ENCODE results near the gene SLC4A5.

SLC4A5 gene

DNA sequence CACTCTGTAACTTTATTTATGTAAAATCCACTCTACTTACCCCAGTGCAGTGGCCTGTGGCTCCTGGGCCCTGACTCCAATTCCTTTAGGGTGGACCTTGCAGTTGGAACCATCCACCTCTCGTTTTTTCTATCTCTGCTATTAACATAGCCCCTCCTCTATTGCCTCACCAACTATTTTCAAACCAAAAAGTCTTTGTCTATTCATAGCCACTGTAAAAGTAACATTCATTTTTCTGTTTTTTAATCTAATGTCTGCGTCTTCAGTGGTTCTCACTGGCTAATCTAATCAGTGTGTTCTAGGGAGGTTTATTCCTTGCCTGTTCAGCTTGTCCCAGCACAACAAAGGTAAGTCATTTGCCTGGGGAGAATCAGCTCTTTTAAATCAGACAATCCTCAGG is at the start of gene SLC4A5:
Gene SLC4A5 (minus strand): TSS at position 101 of the 400 bp plus-strand sequence. CDS start 28,393 bp downstream, outside the sequence.
- no peaks in the 10 kb centered on the region for H3K27me3 ChIP-seq (ENCODE audit: insufficient read depth, low read depth)
- no peak within 1 kb of the TSS for H3K9ac ChIP-seq
- H3K79me2 ChIP-seq (ENCODE audit: insufficient read depth, low read depth), result no peaks in the 10 kb centered on the region
- H2AFZ ChIP-seq (ENCODE audit: low read depth), result no peak within 1 kb of the TSS
- no peaks in the 10 kb centered on the region for H3K36me3 ChIP-seq (ENCODE audit: insufficient read depth)
- no peak within 1 kb of the TSS for H3K4me3 ChIP-seq (IDR thresholded peaks at IDR 0.05; ENCODE audit: insufficient read depth, low read depth, low read length)
- no peaks in the 10 kb centered on the region for H4K20me1 ChIP-seq (ENCODE audit: insufficient read depth)
- no peaks in the 10 kb centered on the region for H3K4me1 ChIP-seq (ENCODE audit: low read depth, poor library complexity, severe bottlenecking)
- no peak within 1 kb of the TSS for H3K4me2 ChIP-seq
- no peak within 1 kb of the TSS for H3K27ac ChIP-seq
- TF ChIP-seq, protein P1, sequence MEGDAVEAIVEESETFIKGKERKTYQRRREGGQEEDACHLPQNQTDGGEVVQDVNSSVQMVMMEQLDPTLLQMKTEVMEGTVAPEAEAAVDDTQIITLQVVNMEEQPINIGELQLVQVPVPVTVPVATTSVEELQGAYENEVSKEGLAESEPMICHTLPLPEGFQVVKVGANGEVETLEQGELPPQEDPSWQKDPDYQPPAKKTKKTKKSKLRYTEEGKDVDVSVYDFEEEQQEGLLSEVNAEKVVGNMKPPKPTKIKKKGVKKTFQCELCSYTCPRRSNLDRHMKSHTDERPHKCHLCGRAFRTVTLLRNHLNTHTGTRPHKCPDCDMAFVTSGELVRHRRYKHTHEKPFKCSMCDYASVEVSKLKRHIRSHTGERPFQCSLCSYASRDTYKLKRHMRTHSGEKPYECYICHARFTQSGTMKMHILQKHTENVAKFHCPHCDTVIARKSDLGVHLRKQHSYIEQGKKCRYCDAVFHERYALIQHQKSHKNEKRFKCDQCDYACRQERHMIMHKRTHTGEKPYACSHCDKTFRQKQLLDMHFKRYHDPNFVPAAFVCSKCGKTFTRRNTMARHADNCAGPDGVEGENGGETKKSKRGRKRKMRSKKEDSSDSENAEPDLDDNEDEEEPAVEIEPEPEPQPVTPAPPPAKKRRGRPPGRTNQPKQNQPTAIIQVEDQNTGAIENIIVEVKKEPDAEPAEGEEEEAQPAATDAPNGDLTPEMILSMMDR (conservative IDR thresholded peaks at IDR 0.05; ENCODE audit: low read depth, low read length), result no peak

DNA sequence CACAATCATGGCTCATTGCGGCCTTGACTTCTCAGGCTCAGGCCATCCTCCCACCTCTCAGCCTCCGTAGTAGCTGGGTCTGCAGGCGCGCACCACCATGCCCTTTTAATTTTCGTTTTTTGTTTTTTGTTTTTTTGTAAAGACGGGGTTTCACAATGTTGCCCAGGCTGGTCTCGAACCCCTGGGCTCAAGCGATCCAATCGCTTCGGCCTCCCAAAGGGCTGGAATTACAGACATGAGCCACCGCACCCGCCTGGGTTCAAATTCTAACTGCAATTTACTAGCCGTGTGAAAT is 49.2 kb upstream of the SLC4A5 start:
- no peaks in the 10 kb centered on the region for H4K20me1 ChIP-seq (ENCODE audit: insufficient read depth)
- peak overlapping the region; percentile 87 for H2AFZ ChIP-seq (ENCODE audit: low read depth)
- H3K4me3 ChIP-seq (IDR thresholded peaks at IDR 0.05; ENCODE audit: insufficient read depth, low read depth, low read length), result no peak overlapping the region
- H3K27me3 ChIP-seq (ENCODE audit: insufficient read depth, low read depth), result no peaks in the 10 kb centered on the region; the same call in 1 of the 2 replicates
- H3K4me1 ChIP-seq (ENCODE audit: low read depth, poor library complexity, severe bottlenecking), result peaks cover 16% of the 10 kb centered on the region
- H3K79me2 ChIP-seq (ENCODE audit: insufficient read depth, low read depth), result peaks cover 19% of the 10 kb centered on the region; the same call in 1 of the 2 replicates
- H3K4me2 ChIP-seq, result peak overlapping the region; percentile 81
- H3K9ac ChIP-seq, result no peak overlapping the region
- H3K27ac ChIP-seq, result no peak overlapping the region
- TF ChIP-seq, protein P1 (conservative IDR thresholded peaks at IDR 0.05; ENCODE audit: low read depth, low read length), result no peak
- H3K36me3 ChIP-seq (ENCODE audit: insufficient read depth), result no peaks in the 10 kb centered on the region

DNA sequence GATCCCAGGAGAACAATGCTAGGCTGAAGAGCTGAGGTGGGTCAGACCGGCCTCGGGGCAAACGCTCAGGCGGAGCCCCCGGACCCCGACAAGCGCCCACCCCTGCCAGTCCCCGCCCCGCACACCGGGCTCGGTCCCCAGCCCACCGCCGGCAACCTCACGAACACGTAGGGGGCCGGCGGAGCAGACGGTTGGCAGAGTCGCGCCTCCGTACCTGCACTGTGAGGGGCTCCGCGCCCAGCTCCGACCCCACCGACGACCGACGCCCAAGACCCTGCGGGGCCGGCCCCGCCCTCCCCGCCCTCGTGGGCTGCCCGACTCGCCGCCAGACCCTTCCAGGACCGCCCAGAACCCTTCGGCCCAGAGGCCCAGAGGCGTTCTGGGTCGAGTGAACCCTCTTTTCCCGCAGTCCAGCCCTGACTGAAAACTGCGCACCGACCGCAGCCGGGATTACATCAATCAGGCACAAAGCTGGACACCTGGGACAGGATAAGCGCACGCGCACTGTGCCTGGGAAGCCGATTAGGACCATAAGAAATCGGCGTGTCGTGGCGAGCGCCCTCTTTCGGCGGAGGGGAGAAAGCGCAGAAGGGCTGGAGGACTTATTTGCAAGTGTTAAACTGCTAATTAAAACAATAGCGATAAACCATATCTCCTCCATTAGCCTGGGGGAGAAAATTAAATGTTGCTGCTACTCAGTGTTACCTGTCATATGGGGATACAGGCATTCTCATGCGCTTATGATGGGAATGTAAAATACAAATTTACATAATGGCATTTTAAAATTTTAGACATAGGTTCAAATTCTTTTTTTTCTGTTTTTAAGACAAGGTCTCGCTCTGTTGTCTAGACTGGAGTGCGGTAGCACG is 48.6 kb upstream of the SLC4A5 start:
- Histone ChIP-seq H3K4me3 (IDR thresholded peaks at IDR 0.05; ENCODE audit: insufficient read depth, low read depth, low read length) (peak overlapping the region; percentile 89), H3K4me1 (ENCODE audit: low read depth, poor library complexity, severe bottlenecking) (peaks cover 16% of the 10 kb centered on the region), H4K20me1 (ENCODE audit: insufficient read depth) (no peaks in the 10 kb centered on the region), H3K36me3 (ENCODE audit: insufficient read depth) (no peaks in the 10 kb centered on the region), H3K79me2 (ENCODE audit: insufficient read depth, low read depth) (peaks cover 20% of the 10 kb centered on the region; the same call in 1 of the 2 replicates), H2AFZ (ENCODE audit: low read depth) (peak overlapping the region; percentile 87), H3K4me2 (peak overlapping the region; percentile 81), H3K27ac (peak overlapping the region; percentile 69), H3K27me3 (ENCODE audit: insufficient read depth, low read depth) (no peaks in the 10 kb centered on the region; the same call in 1 of the 2 replicates), H3K9ac (peak overlapping the region; percentile 81)
- TF ChIP-seq, protein P1 (conservative IDR thresholded peaks at IDR 0.05; ENCODE audit: low read depth, low read length), result peak; percentile 98

- Histone ChIP-seq H3K4me3 (IDR thresholded peaks at IDR 0.05; ENCODE audit: insufficient read depth, low read depth, low read length) (peak overlapping the region; percentile 89), H3K36me3 (ENCODE audit: insufficient read depth) (no peaks in the 10 kb centered on the region), H3K27ac (peak overlapping the region; percentile 69; the same call in 1 of the 2 replicates), H4K20me1 (ENCODE audit: insufficient read depth) (no peaks in the 10 kb centered on the region), H3K4me2 (peak overlapping the region; percentile 81), H3K79me2 (ENCODE audit: insufficient read depth, low read depth) (peaks cover 24% of the 10 kb centered on the region; the same call in 1 of the 2 replicates), H3K9ac (peak overlapping the region; percentile 81), H3K4me1 (ENCODE audit: low read depth, poor library complexity, severe bottlenecking) (peaks cover 16% of the 10 kb centered on the region), H2AFZ (ENCODE audit: low read depth) (peak overlapping the region; percentile 87), H3K27me3 (ENCODE audit: insufficient read depth, low read depth) (no peaks in the 10 kb centered on the region; the same call in 1 of the 2 replicates)
- TF ChIP-seq, protein P1 (conservative IDR thresholded peaks at IDR 0.05; ENCODE audit: low read depth, low read length), result no peak
These were observed 48.0 kb upstream of the SLC4A5 start for GRCh38 chr2:74391209-74391579.
